ENCODE data around the gene C1orf50.

The C1orf50 gene

GRCh38 chr1:42776502-42776901 is 9.5 kb downstream of the C1orf50 start:
- no peak for TF ChIP-seq CTCF (IDR thresholded peaks at IDR 0.05; ENCODE audit: extremely low read depth, missing control alignments)
- no peak for DNase-seq (ENCODE audit: low spot score)

- peak; percentile 61 for DNase-seq (ENCODE audit: low spot score)
These were observed 10.8 kb downstream of the C1orf50 start for GRCh38 chr1:42777852-42778251.

GRCh38 chr1:42779725-42780124 is 12.7 kb downstream of the C1orf50 start:
- TF ChIP-seq CTCF (IDR thresholded peaks at IDR 0.05; ENCODE audit: extremely low read depth, missing control alignments) = no peak
- DNase-seq (ENCODE audit: low spot score) = no peak

More at GRCh38 chr1:42777852-42778251, 10.8 kb downstream of the C1orf50 start:
- TF ChIP-seq CTCF (IDR thresholded peaks at IDR 0.05; ENCODE audit: extremely low read depth, missing control alignments) = peak; percentile 16

- DNase-seq (ENCODE audit: low spot score) = no peak
- TF ChIP-seq CTCF (IDR thresholded peaks at IDR 0.05; ENCODE audit: extremely low read depth, missing control alignments) = no peak
These were observed 13.1 kb downstream of the C1orf50 start for GRCh38 chr1:42780176-42780575.

- TF ChIP-seq CTCF (IDR thresholded peaks at IDR 0.05; ENCODE audit: extremely low read depth, missing control alignments) = no peak
- DNase-seq (ENCODE audit: low spot score) = no peak
These were observed 16.0 kb downstream of the C1orf50 start for GRCh38 chr1:42783092-42783491.

GRCh38 chr1:42784547-42784945 is 17.5 kb downstream of the C1orf50 start:
- no peak for TF ChIP-seq CTCF (IDR thresholded peaks at IDR 0.05; ENCODE audit: extremely low read depth, missing control alignments)
- DNase-seq (ENCODE audit: low spot score) = no peak

GRCh38 chr1:42784946-42785693 is 18.1 kb downstream of the C1orf50 start, which contains the start of gene TMEM269:
TSS of gene TMEM269 (plus strand) at chr1:42784991. CDS start at chr1:42789894, 4,903 bp downstream.
- peak; percentile 65 for DNase-seq (ENCODE audit: low spot score)
- no peak for TF ChIP-seq CTCF (IDR thresholded peaks at IDR 0.05; ENCODE audit: extremely low read depth, missing control alignments)

Measured in GM20000 (cell line).